Anterior cingulate cortex (tissue), 58 donors: ENCODE results near the gene RNF186.
"Not testable (repeated sequence)": the region's sequence is repeated elsewhere in the genome, so short reads cannot be mapped to it uniquely, and the experiment has no call there.

ENCODE experiments used
- DNase-seq, 58 donors: peaks; one replicate each; lab custom pipeline; 2025; lab: John Stamatoyannopoulos, UW

The RNF186 gene

DNA sequence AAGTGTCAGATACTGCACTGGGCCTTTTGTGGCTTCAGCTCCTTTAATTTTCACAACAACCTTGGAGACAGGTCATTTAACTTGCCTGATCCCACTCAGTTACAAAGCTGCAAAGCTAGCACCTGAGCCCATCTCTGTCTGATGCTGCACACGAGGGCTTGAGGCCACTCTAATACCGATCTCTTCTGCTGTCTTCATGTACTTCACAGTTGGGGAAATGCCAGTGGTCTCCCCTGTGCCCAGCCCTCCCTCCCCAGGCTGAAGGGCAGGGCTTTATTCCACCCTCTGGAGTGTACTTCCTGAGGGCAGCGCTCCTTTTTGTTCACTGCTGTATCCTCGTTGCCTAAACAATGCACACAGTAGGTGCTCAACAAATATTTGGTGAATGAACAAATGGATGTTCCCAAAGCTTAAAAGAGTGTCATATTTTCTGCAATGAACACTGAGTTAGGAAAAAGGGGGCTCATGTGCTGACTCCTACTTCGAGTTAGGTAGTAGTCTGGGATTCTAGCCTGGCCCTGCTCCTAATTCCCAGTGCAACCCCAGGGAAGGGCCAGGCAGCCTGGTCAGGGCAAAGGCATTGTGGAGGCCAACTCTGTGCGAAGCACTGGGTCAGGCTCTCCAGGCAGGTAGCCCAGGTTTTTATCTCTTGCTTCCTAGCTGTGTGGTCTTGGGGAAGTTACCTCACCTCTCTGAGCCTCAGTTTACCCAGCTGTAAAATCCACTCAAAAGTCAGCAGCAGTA, 16.4 kb downstream of the RNF186 start:
- no peak for DNase-seq

DNA sequence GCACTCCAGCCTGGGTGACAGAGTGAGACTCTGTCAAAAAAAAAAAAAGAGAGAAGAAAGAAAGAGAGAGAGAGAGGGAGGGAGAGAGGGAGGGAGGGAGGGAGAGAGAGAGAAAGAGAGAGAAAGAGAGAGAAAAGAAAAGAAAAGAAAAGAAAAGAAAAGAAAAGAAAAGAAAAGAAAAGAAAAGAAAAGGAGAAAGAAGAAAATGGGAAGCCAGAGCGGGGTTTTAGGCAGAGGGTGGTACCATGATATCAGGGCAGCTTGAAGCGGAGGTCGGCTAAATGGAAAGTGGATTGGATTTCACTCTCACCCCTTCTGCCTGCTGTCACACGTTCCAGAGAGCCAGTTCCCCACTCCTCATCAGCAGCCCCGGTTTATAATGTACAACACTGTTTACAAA, 17.3 kb downstream of the RNF186 start:
- no peak for DNase-seq

DNA sequence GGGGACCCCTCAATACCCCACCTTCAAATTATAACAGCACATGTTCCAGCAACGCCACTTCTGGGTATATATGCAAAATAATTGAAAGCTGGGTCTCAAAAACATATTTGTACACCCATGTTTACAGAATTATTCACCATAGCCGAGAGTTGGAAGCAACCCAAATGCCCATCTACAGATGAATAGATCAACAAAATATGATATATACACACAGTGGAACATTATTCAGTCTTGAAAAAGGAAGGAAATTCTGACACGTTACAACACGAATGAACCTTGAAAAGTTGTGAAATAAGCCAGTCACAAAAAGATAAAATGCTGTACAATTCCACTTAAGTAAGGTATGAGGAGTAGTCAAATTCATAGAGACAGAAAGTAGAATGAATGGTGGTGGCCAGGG, 20.5 kb downstream of the RNF186 start:
- DNase-seq, result no peak

DNA sequence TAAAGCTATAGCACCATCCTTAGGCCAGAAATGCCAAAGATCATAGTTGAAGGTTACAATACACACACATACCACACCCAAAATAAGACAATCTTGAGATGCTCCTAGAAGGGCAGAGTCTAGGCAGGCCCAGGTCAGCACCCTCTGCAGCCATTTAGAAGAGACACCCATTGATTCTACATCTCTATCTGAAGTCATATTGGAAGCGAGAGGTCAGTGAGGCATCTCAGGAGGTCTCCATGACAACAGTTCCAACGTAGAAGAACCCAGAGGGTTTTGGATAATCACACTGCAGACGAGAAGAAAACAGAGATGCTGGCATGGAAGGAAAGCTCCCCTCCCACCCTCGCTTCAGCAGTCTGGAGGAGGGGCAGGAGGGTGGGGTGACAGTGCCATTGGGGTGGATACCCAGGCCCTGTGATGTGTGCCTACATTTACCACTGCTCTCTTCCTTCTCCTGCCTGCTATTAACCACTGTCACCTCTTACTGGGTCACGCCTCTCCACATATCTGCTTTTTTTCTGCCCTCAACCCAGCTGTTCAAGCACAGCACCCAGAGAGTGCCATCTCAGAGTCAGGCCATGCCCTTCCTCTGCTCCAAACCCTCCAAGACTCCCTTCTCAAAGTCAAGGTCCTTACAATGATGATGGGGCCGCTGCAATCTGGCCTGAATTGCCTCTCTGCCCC, 21.6 kb downstream of the RNF186 start:
- DNase-seq, result no peak

DNA sequence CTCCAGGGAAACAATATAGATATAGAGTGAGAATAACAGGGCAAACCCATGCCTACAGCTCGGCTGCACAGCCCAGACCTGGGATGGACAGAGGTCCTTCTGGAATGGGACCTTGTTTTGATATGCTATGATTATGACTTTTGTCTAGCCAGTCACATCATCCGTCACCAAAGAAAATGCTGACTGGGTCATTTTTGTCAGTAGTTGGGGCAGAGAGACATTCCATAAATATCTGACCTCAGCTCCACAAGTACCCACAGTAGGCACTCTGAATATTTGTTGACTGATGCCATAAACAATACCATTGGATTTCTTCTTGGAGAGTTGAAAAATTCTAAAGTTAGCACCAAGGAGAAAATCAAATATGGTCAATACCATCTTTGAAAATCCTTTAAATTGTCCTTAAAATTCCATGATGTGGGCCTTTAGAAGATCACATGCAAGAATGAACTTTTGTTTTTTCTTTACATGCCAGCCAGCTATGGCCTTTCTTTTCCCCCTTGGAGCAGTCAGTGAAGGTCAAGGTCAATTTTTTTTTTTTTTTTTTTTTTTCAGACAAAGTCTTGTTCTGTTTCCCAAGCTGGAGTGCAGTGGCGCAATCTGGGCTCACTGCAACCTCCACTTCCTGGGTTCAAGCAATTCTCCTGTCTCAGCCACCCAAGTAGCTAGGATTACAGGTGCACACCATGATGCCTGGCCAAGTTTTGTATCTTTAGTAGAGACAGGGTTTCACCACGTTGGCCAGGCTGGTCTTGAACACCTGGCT, 22.7 kb downstream of the RNF186 start:
- DNase-seq, result no peak

DNA sequence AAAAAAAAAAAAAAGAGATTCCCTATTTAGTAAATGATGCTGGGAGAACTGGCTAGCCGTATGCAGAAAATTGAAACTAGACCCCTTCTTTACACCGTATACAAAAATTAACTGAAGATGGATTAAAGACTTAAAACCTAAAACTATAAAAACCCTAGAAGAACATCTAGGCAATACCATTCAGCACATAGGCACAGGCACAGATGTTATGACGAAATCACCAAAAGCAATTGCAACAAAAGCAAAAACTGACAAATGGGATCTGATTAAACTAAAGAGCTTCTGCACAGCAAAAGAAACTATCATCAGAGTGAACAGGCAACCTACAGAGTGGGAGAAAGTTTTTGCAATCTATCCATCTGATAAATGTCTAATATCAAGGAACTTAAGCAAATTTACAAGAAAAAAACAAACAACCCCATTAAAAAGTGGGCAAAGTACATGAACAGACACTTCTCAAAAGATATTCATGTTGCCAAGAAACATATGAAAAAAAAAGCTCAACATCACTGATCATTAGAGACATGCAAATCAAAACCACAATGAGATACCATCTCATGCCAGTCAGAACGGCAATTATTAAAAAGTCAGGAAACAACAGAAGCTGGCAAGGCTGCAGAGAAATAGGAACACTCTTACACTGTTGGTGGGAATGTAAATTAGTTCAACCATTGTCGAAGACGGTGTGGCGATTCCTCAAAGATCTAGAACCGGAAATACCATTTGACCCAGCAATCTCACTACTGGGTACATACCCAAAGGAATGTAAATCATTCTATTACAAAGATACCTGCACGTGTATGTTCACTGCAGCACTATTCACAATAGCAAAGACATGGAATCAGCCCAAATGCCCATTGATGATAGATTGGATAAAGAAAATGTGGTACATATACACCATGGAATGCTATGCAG, 24.8 kb downstream of the RNF186 start:
- DNase-seq, result not testable (repeated sequence)

DNA sequence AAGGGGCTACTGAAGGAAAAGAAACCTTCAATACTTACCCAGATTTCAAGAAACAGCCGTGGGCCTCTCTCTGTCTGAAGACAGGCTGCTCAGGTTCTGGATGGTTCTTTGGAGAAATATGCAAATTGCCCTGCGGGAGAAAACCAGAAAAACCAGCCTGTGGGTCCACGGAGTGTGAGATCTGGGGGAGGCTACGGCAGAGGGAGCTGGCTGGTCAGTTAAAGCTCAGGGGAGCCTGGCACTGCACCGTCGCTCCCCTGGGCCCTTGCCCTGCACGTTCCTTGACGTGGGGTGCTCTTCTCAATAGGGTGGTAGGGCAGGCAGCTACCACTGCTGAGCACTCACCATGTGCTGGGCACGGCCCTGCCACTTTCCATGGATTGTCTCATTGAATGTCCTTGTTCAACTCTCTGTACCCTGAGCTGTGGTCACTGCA, 28.1 kb downstream of the RNF186 start:
- no peak for DNase-seq

DNA sequence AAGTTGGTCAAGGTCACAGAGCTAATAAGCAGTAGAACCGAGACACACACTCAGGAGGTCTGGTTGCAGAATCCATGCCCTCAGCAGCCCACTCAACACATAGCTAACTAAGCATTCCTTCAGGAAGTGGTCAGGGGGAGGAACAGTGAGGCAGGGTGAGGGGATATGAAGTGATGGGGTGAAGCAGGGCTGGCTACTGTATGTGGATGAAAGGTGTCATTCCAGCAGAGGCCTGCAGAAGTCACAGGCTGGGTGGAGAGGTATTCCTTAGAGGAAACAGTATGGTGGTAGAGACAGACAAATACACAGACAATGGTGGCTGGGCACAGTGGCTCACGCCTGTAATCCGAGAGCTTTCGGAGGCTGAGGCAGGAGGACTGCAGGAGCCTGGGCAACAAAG, 29.4 kb downstream of the RNF186 start:
- no peak for DNase-seq

DNA sequence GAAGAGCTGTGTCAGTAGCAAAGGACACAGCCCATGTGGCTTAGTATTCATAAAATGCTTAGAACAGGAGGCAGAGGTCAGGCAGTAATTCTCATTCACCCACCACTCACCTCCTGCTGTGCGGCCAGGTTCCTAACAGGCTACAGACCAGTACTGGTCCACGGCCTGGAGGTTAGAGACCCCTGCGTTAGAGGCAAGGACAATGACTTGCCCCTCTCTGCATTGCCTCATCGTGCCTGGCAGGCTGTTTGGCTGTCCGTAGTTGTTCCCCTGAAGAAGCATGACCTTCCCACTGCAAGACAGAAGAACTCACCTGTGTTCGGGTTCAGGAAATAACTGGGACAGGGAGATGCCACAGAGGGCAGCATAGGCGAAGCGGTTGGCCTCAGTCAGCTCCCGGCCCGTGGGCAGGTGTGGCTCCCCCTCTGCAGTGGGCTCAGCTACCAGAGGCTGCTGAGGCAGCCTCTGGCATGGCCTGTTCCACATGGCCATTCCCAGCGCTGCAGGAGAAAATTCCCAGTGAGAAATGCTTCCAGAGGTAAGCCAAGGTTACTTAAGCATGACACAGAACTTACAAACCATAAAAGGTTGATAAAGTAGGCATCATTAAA, 34.7 kb downstream of the RNF186 start:
- DNase-seq, result no peak

DNA sequence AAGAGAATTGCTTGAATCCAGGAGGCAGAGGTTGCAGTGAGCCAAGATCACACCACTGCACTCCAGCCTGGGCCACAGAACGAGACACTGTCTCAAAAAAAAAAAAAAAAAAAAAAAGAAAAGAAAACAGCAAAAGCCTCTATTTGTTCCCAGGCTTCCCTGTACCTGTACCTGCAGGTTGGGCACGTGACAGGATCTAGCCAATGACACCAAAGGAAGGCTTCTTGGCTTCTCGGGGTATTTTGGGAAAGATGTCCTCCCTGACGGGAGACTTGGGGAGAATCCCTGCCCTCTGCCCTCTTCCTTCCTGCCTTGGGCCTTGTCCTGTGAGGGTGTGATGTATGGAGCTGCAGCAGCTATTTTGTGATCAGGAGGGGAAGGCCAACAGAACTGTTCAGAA, 38.1 kb downstream of the RNF186 start:
- no peak for DNase-seq

DNA sequence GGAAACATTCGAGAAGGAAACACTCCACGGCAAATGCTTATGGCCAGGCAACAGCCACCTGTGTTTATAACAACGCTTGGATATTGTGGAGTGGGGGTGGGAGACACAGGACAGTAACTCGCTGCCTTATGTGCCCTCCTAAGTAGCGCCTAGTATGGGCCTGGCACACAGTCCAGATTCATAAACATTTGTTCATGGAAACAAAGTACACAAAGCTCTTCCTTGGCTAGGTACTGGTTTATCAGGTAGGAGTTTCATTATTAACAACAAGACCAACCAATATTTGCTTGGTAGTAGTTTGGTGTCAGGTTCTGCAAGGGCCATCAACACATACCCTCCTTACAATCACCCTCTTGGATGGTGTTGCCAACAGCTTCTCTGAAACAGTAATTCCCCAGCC, 38.8 kb downstream of the RNF186 start:
- no peak for DNase-seq

DNA sequence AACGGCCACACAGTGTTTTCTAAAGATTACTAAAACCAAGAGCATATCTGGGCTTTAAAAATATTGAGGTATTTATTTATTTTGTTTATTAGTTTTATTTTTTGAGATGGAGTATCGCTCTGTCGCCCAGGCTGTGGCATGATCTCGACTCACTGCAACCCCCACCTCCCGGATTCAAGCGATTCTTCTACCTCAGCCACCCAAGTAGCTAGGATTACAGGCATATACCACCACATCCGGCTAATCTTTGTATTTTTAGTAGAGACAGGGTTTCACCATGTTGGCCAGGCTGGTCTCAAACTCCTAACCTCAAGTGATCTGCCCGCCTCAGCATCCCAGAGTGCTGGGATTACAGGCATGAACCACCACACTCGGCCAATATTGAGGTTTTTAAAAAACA, 39.3 kb downstream of the RNF186 start:
- no peak for DNase-seq

DNA sequence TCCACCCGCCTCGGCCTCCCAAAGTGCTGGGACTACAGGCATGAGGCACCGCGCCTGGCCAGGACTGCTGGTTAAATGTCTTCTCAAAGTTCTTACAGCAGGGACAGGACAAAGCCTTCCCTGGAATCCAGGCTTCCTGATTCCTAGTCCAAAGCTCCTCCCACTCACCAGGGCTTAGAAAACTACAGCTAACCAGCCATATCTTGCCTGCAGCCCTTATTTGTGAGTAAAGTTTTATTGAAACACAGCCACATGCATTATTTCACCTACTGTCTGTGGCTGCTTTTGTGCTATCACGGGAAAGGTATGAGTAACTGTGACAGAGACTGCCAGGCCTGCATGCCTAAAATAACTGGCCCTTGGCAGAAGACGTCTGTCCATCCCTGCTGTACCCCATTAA, 39.8 kb downstream of the RNF186 start:
- DNase-seq, result no peak

DNA sequence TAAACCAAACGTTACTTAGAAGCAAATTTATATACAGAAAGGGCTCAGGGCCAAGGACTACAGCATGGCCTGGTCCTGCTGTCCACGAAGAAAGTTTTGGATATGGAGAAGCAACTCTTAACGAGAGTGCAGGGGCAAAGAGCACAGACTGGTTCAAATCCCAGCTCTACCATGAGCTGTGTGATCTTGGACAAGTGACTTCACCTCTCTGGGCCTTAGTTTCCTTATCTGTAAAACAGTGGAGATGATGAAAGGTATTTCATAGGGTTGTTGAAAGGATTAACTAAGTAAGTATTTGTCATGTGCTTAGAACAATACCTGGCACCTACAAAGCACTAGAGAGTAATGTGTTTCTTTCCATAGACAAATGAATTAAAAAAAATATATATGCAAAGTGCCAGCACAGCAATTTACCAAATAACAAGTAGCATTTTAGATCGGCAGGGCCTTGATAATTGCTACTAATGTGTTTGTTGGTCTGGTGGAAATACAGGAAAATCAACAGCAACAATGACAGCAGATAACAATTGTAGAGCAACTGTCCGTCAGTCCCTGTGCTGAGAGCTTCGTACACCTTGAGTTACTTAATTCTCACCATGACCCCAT, 40.8 kb downstream of the RNF186 start:
- DNase-seq, result no peak

DNA sequence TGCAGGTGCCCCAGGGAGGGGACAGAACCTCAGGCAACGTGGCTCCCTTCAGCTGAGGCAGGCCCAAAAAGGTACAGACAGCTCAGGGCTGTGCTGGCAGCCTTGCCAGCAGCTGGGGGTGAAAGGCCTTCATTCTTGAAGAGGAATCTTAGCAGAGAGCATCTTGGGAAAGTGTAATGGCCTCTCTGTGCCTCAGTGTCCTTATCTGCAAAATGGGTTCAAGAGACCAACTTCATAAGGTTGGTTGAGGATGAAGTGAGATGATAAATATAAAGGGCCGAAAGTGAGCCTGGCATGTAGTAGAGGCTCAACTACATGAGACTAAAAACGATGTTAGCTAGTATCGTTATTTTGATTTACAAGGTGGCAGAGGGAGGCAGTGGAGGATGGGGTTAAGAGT, 41.6 kb downstream of the RNF186 start:
- DNase-seq, result no peak

DNA sequence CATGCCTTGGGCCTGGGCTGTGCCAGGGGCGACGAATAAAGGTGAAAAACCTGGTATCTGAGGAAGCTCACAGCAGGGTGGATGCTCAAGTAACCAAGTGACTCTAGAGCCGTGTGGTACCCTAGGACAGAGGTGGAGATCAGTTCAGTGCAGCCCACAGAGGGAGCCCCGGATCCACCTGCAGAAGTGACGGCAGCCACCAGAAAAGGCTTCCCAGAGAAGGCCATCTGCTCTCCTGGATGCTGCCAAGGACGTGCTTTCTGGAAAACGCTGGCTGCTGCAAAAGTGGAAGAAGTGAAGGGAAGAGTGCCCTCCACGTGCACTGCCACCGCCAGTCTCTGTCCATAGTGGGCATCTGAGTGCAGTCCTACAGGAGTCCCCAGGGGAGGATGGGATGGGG, 43.0 kb downstream of the RNF186 start:
- DNase-seq, result peak in 6 of 58 donors; percentile 1 to 24 (median 10)

DNA sequence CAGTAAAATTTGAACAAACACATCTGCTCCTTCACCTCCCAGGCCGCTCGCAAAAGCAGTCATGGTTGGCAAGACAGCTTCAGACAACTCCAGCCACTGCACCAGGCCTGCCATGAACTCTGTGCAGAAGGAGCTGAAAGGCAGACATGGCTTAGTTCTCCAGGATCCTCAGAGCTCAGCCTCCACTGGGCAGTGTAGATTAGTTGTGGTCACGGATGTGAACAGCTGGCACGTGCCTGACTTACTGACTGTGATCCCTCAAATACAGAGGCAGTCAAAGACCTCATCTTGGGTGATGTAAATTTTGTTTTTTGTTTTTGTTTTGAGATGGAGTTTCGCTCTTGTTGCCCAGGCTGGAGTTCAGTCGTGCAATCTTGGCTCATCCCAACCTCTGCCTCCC, 43.7 kb downstream of the RNF186 start:
- DNase-seq, result no peak

DNA sequence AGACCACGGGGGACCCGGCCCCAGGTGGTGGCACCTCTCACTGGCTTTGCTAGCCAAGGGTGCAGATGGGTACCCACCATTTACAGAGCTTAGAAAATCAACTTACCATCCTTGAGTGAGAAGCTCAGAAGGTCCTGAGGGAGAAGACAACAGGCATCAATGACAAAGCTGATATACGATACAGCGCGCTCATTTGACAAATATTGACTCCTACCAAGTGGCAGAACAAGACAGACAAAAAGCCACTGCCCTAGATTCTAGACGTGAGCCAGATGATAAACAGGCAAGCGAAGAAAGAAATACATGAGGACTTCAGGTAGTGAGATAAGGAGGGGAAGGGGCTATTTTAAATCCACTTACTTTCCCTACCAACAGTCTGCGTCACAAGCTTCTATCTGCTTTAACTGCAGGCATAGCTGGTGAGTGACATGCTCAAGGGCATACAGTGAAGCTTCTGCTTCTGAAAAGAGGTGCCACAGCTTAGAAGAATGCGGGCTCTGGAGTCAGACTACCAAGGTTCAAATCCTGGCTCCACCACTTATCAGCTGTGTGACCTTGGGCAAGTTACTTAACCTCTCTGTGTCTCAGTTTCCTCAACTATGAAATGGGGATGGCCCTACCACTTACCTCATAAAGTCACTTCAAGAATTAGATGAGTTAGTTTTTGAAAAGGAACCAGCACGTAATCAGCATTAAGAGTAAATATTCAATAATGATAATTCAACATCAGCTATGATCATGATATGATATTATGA, 44.5 kb downstream of the RNF186 start:
- DNase-seq, result no peak
